Prostate gland (tissue), 2 donors: ENCODE data around the gene SCGB1C2.

ENCODE experiments used
- CTCF ChIP-seq, 4 experiments: fragments of 200-600 bp in 2 of 4; fragments of 450-650 bp in 2 of 4; sonication (generic) in 2 of 4; IDR thresholded peaks; 1 replicate in 3 of 4; 2 replicates in 1 of 4; pipeline ENCODE4 v1.5.1; 2016 to 2019; ENCODE audit warnings: antibody characterized with exemption in 4 of 4, mild to moderate bottlenecking in 2 of 4, moderate library complexity in 2 of 4
- POLR2A ChIP-seq: fragments of 450-650 bp; IDR thresholded peaks from one replicate; pipeline ENCODE4 v1.6.1; 2016; ENCODE audit warnings: antibody characterized with exemption, mild to moderate bottlenecking
- POLR2AphosphoS5 ChIP-seq: sonication (generic); formaldehyde crosslinking; IDR thresholded peaks from one replicate; pipeline ENCODE4 v1.6.1; 2017; ENCODE audit warnings: antibody characterized with exemption

GRCh38 chr17:144936-145670, 7.7 kb downstream of the SCGB1C2 start:
- TF ChIP-seq POLR2A (no peak), CTCF (IDR thresholded peaks at IDR 0.05) (no peak), POLR2AphosphoS5 (no peak)
